ENCODE data around the gene ASCC1. TPM values are rescaled to one million over a fixed set of nuclear protein-coding genes. Genes with fewer than 3 reads are reported as not detected.
"Not testable (repeated sequence)": the region's sequence is repeated elsewhere in the genome, so short reads cannot be mapped to it uniquely, and the experiment has no call there.

The ASCC1 gene
- total RNA-seq, 4 donors from 2014 or later: 18.7 to 28.4 (median 24.7) TPM

GRCh38 chr10:72146071-72146470 lies 70.0 kb downstream of the ASCC1 start:
- no peak overlapping the region for H3K4me3 ChIP-seq
- TF ChIP-seq, protein P1, sequence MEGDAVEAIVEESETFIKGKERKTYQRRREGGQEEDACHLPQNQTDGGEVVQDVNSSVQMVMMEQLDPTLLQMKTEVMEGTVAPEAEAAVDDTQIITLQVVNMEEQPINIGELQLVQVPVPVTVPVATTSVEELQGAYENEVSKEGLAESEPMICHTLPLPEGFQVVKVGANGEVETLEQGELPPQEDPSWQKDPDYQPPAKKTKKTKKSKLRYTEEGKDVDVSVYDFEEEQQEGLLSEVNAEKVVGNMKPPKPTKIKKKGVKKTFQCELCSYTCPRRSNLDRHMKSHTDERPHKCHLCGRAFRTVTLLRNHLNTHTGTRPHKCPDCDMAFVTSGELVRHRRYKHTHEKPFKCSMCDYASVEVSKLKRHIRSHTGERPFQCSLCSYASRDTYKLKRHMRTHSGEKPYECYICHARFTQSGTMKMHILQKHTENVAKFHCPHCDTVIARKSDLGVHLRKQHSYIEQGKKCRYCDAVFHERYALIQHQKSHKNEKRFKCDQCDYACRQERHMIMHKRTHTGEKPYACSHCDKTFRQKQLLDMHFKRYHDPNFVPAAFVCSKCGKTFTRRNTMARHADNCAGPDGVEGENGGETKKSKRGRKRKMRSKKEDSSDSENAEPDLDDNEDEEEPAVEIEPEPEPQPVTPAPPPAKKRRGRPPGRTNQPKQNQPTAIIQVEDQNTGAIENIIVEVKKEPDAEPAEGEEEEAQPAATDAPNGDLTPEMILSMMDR (IDR thresholded peaks at IDR 0.05): no peak
- TF ChIP-seq POLR2A (IDR thresholded peaks at IDR 0.05): no peak
- no peaks in the 10 kb centered on the region for H3K4me1 ChIP-seq
- no peaks in the 10 kb centered on the region for H3K9me3 ChIP-seq
- DNase-seq: no peak
- H3K27ac ChIP-seq: no peak overlapping the region
- H3K36me3 ChIP-seq: no peaks in the 10 kb centered on the region
- 83 to 84% methylated on average over 6 of the region's 6 CpGs for WGBS, 2 donors
- H3K27me3 ChIP-seq: no peaks in the 10 kb centered on the region
- intact Hi-C loops (cut with DNase I): no loop called here

- intact Hi-C loops (cut with DNase I): no loop called here
- H3K4me3 ChIP-seq: no peak overlapping the region
- WGBS, 2 donors: 87 to 91% methylated on average over 2 of the region's 2 CpGs
Measured at GRCh38 chr10:72145657-72146056, 70.4 kb downstream of the ASCC1 start.

GRCh38 chr10:72140850-72141249 lies 75.2 kb downstream of the ASCC1 start:
- WGBS, 2 donors: 81 to 82% methylated on average over 2 of the region's 2 CpGs
- Histone ChIP-seq H3K36me3 (peaks cover 0 to 10% (median 0%) of the 10 kb centered on the region in 3 donors), H3K27me3 (no peaks in the 10 kb centered on the region), H3K4me3 (no peak overlapping the region), H3K27ac (no peak overlapping the region), H3K9me3 (no peaks in the 10 kb centered on the region), H3K4me1 (no peaks in the 10 kb centered on the region)
- TF ChIP-seq, protein P1 (IDR thresholded peaks at IDR 0.05): no peak
- TF ChIP-seq POLR2A (IDR thresholded peaks at IDR 0.05): no peak
- DNase-seq: no peak
- intact Hi-C loops (cut with DNase I): no loop called here

More at GRCh38 chr10:72145657-72146056, 70.4 kb downstream of the ASCC1 start:
- TF ChIP-seq POLR2A (IDR thresholded peaks at IDR 0.05): no peak
- TF ChIP-seq, protein P1 (IDR thresholded peaks at IDR 0.05): no peak
- Histone ChIP-seq H3K27me3 (no peaks in the 10 kb centered on the region), H3K4me1 (no peaks in the 10 kb centered on the region), H3K27ac (no peak overlapping the region), H3K9me3 (no peaks in the 10 kb centered on the region), H3K36me3 (no peaks in the 10 kb centered on the region)
- no peak for DNase-seq

- no peaks in the 10 kb centered on the region for H3K9me3 ChIP-seq
- intact Hi-C loops (cut with DNase I): no loop called here
- H3K27ac ChIP-seq: no peak overlapping the region
- TF ChIP-seq, protein P1 (IDR thresholded peaks at IDR 0.05): no peak
- TF ChIP-seq POLR2A (IDR thresholded peaks at IDR 0.05): no peak
- peaks cover 0 to 13% (median 0%) of the 10 kb centered on the region in 3 donors for H3K36me3 ChIP-seq
- H3K4me1 ChIP-seq: no peaks in the 10 kb centered on the region
- no peak overlapping the region for H3K4me3 ChIP-seq
- no peaks in the 10 kb centered on the region for H3K27me3 ChIP-seq
- DNase-seq: no peak
Measured at GRCh38 chr10:72140174-72140573, 75.9 kb downstream of the ASCC1 start.

DNA sequence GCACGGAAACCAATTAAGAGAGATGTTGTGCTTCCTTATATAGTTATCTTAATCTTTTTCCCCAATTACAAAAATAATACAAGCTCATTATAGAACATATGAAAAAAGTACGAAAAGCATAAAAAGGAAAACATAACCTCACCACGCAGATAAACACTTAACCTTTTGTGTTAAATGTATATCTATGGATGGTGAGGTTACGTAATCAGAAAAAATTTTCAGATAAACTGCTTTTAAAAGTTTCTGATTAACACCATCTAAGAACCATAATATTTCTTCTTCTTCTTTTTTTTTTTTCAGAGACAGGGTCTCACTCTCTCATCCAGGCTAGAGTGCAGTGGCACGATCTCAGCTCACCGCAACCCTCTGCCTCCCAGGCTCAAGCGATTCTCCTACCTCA lies 78.5 kb downstream of the ASCC1 start:
- H3K27me3 ChIP-seq: no peaks in the 10 kb centered on the region
- 96 to 98% methylated on average over 7 of the region's 7 CpGs for WGBS, 2 donors
- no peak for DNase-seq
- no peaks in the 10 kb centered on the region for H3K4me1 ChIP-seq
- H3K36me3 ChIP-seq: peaks cover 0 to 19% (median 0%) of the 10 kb centered on the region in 3 donors
- H3K9me3 ChIP-seq: no peaks in the 10 kb centered on the region
- no peak for TF ChIP-seq POLR2A (IDR thresholded peaks at IDR 0.05)
- TF ChIP-seq, protein P1 (IDR thresholded peaks at IDR 0.05): no peak
- intact Hi-C loops (cut with DNase I): no loop called here
- no peak overlapping the region for H3K4me3 ChIP-seq
- H3K27ac ChIP-seq: no peak overlapping the region

DNA sequence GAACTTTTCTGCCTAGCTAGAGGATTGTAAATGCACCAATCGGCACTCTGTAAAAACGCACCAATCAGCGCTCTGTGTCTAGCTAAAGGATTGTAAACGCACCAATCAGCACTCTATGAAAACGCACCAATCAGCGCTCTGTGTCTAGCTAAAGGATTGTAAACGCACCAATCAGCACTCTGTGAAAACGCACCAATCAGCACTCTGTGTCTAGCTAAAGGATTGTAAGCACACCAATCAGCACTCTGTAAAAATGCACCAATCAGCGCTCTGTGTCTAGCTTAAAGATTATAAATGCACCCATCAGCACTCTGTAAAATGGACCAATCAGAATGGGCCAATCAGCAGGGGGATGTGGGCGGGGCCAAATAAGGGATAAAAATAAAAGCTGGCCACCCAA lies 79.9 kb downstream of the ASCC1 start:
- DNase-seq; H3K27ac ChIP-seq; H3K4me3 ChIP-seq; H3K27me3 ChIP-seq; H3K9me3 ChIP-seq; H3K4me1 ChIP-seq; intact Hi-C loops (cut with DNase I): not testable (repeated sequence)
- peaks cover 0 to 32% (median 0%) of the 10 kb centered on the region in 3 donors for H3K36me3 ChIP-seq
- 92 to 98% methylated on average over 10 of the region's 10 CpGs for WGBS, 2 donors
